Peyer's patch (tissue), 4 donors: ENCODE data around the gene ANKEF1.

Source experiments
- POLR2A ChIP-seq, 2 donors: fragments of 450-650 bp; IDR thresholded peaks; one replicate each; pipeline ENCODE4 v1.5.1; 2017; ENCODE audit warnings: antibody characterized with exemption in 2 of 2, mild to moderate bottlenecking in 2 of 2, moderate library complexity in 2 of 2
- TF ChIP-seq, protein P1 (sequence below), 6 experiments: fragments of 450-650 bp in 4 of 6; fragments of 200-600 bp in 2 of 6; sonication (generic) in 1 of 6; IDR thresholded peaks; one replicate each; pipeline ENCODE4 v1.5.1; 2017 to 2019; ENCODE audit warnings: antibody characterized with exemption in 6 of 6, mild to moderate bottlenecking in 3 of 6, moderate library complexity in 1 of 6

DNA sequence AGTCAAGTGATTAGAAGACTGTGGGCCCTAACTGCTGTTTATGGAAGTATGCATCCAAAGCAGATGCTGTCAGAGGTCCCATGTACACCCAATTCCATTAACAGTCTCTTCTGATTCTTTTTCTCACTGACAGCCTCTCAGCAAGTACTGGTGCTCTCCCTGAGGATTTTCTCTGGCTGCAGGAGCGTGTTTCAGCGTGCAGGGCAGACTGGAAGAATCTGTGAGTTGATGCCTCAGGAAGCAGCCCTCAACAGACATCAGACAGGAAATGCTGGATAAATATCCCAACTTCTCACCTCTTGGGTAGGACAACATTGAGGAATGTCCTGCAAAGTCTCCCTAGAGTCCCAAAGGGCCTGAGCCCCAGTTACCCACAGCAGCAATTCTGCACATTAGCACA is 40.8 kb downstream of the ANKEF1 start:
- no peak for TF ChIP-seq POLR2A (IDR thresholded peaks at IDR 0.05)
- TF ChIP-seq, protein P1, sequence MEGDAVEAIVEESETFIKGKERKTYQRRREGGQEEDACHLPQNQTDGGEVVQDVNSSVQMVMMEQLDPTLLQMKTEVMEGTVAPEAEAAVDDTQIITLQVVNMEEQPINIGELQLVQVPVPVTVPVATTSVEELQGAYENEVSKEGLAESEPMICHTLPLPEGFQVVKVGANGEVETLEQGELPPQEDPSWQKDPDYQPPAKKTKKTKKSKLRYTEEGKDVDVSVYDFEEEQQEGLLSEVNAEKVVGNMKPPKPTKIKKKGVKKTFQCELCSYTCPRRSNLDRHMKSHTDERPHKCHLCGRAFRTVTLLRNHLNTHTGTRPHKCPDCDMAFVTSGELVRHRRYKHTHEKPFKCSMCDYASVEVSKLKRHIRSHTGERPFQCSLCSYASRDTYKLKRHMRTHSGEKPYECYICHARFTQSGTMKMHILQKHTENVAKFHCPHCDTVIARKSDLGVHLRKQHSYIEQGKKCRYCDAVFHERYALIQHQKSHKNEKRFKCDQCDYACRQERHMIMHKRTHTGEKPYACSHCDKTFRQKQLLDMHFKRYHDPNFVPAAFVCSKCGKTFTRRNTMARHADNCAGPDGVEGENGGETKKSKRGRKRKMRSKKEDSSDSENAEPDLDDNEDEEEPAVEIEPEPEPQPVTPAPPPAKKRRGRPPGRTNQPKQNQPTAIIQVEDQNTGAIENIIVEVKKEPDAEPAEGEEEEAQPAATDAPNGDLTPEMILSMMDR (IDR thresholded peaks at IDR 0.05) = no peak
